NOMO-1 (cell line): ENCODE data around the gene SAXO2.
"Not testable (repeated sequence)": the region's sequence is repeated elsewhere in the genome, so short reads cannot be mapped to it uniquely, and the experiment has no call there.

Source experiments
- DNase-seq, 2 experiments: peaks; one replicate each; lab custom pipeline; 2025; ENCODE audit not compliant: unreplicated experiment in 2 of 2; lab: John Stamatoyannopoulos, UW

Gene SAXO2

GRCh38 chr15:82312586-82313349 lies 50.1 kb downstream of the SAXO2 start:
- no peak for DNase-seq

- DNase-seq, result no peak
Observed at GRCh38 chr15:82313446-82313845, 50.8 kb downstream of the SAXO2 start.

GRCh38 chr15:82313951-82314768 lies 51.5 kb downstream of the SAXO2 start:
- not testable (repeated sequence) for DNase-seq

GRCh38 chr15:82314769-82315518 lies 52.3 kb downstream of the SAXO2 start:
- no peak for DNase-seq

GRCh38 chr15:82315519-82316246 lies 53.1 kb downstream of the SAXO2 start:
- DNase-seq, result no peak

GRCh38 chr15:82316247-82317090 lies 53.9 kb downstream of the SAXO2 start:
- not testable (repeated sequence) for DNase-seq

- no peak for DNase-seq
Observed at GRCh38 chr15:82317091-82317489, 54.5 kb downstream of the SAXO2 start.

- not testable (repeated sequence) for DNase-seq
Observed at GRCh38 chr15:82317516-82317915, 54.9 kb downstream of the SAXO2 start.

- DNase-seq, result not testable (repeated sequence)
Observed at GRCh38 chr15:82318281-82318680, 55.7 kb downstream of the SAXO2 start.

GRCh38 chr15:82319522-82320278 lies 57.1 kb downstream of the SAXO2 start:
- not testable (repeated sequence) for DNase-seq

GRCh38 chr15:82320861-82321260 lies 58.2 kb downstream of the SAXO2 start:
- DNase-seq, result not testable (repeated sequence)

- DNase-seq, result not testable (repeated sequence)
Observed at GRCh38 chr15:82322488-82322887, 59.9 kb downstream of the SAXO2 start.

GRCh38 chr15:82324831-82325230 lies 62.2 kb downstream of the SAXO2 start:
- DNase-seq, result not testable (repeated sequence)

- not testable (repeated sequence) for DNase-seq
Observed at GRCh38 chr15:82325646-82326045, 63.0 kb downstream of the SAXO2 start.

- not testable (repeated sequence) for DNase-seq
Observed at GRCh38 chr15:82326896-82327295, 64.3 kb downstream of the SAXO2 start.

- DNase-seq, result not testable (repeated sequence)
Observed at GRCh38 chr15:82327372-82327771, 64.8 kb downstream of the SAXO2 start.

GRCh38 chr15:82329039-82329438 lies 66.4 kb downstream of the SAXO2 start:
- DNase-seq, result not testable (repeated sequence)

GRCh38 chr15:82330921-82331320 lies 68.3 kb downstream of the SAXO2 start:
- not testable (repeated sequence) for DNase-seq
